Left colon (tissue), 2 donors: Measurements from ENCODE around the gene TBC1D24. TPM values are rescaled to one million over a fixed set of nuclear protein-coding genes. Genes with fewer than 3 reads are reported as not detected.

Source experiments
- microRNA-seq, 2 donors: library from miRNA; unstranded; fragments of <30 nt; microRNA quantifications; one replicate each; pipeline versions ENCODE4 v1.1.0 to v1.2.0, GENCODE V29; 2020
- total RNA-seq, 2 donors: library from RNA; stranded (reverse); fragmentation: NEBNext Ultra II Directional; extraction: Animal tissue kit (Norgen Biotek cat#: 25700); gene quantifications; one replicate each; pipeline ENCODE4 v1.2.1, GENCODE V29; 2021
- donor health status: DM: no; HTN: no; CAD: no.
- donor health status: DM: yes; HTN: yes; CAD: no.

The TBC1D24 gene
- total RNA-seq, 2 donors from 2014 or later = 8.9 to 11.1 TPM

Small RNA genes within 50 kb of the gene (microRNA-seq; reads per million reads assigned to microRNA genes)
- 0 reads per million in 2 donors for gene MIR3178
- 0 to 0.53 reads per million in 2 donors for gene MIR6767
- 0 reads per million in 2 donors for gene MIR6768

Other genes starting within 250 kb of the TBC1D24 start
- gene DNASE1L2, start 238.7 kb upstream of the TBC1D24 start, total RNA-seq = under 1 TPM; 0.75 to 0.82 TPM
- gene ECI1, start 223.5 kb upstream of the TBC1D24 start, total RNA-seq = 100 to 1,000 TPM; 113 to 132 TPM
- 100 to 1,000 TPM in 1 of 2 donors, 10 to 100 TPM in 1; 99.3 to 127 TPM for gene RNPS1, start 207.0 kb upstream of the TBC1D24 start, total RNA-seq
- 1 to 10 TPM; 3.8 to 3.9 TPM for gene ABCA3, start 134.4 kb upstream of the TBC1D24 start, total RNA-seq
- 1 to 10 TPM; 3.0 to 7.3 TPM for gene CCNF, start 45.7 kb upstream of the TBC1D24 start, total RNA-seq
- gene TEDC2, start 15.0 kb upstream of the TBC1D24 start, total RNA-seq = 1 to 10 TPM; 1.3 to 5.6 TPM
- gene NTN3, start 3.8 kb upstream of the TBC1D24 start, total RNA-seq = not detected
- gene ATP6V0C, start 38.8 kb downstream of the TBC1D24 start, total RNA-seq = 100 to 1,000 TPM; 218 to 230 TPM
- gene AMDHD2, start 45.2 kb downstream of the TBC1D24 start, total RNA-seq = 10 to 100 TPM; 31.5 to 31.7 TPM
- gene CEMP1, start 56.3 kb downstream of the TBC1D24 start, total RNA-seq = under 1 TPM; 0.70 TPM
- gene PDPK1, start 62.9 kb downstream of the TBC1D24 start, total RNA-seq = 10 to 100 TPM; 71.1 to 77.4 TPM
- gene KCTD5, start 207.4 kb downstream of the TBC1D24 start, total RNA-seq = 10 to 100 TPM; 49.3 to 79.6 TPM
- under 1 TPM; 0.34 to 0.76 TPM for gene PRSS27, start 245.1 kb downstream of the TBC1D24 start, total RNA-seq